HepG2 (cell line): ENCODE results near the gene FRMD4B. TPM values are rescaled to one million over a fixed set of nuclear protein-coding genes. Genes with fewer than 3 reads are reported as not detected.

Source experiments
- ATAC-seq: fragments of 200-7000 bp; cut with Tn5 transposase; 3 replicates; pipeline ENCODE4 v1.9.1; 2020; ENCODE audit warnings: mild to moderate bottlenecking, moderate library complexity
- BruUV-seq: library from RNA; stranded (reverse); fragments of 400-500 nt; replicated peaks from 2 replicates; lab custom pipeline; 2021; lab: Mats Ljungman, UMichigan
- CTCF ChIA-PET: fragments of 300-600 bp; formaldehyde crosslinking; extraction: SDS; loops from one replicate; lab custom pipeline; 2021; ENCODE audit warnings: low total read pairs, inconsistent platforms, low intra/inter-chr PET ratio; lab: Yijun Ruan, JAX
- POLR2A ChIA-PET: fragments of 350-600 bp; sonication (Branson Sonifier 250); formaldehyde crosslinking; loops from one replicate; lab custom pipeline; 2020; ENCODE audit warnings: antibody characterized with exemption, inconsistent platforms; lab: Yijun Ruan, JAX
- DNase-seq: peaks from one replicate; pipeline ENCODE4 v3.0.0-alpha.2; 2015; ENCODE audit warnings: low spot score
- FAIRE-seq: peaks from 3 replicates; lab custom pipeline; 2011; peaks lifted over from hg19 to GRCh38; lab: Jason Lieb, UNC
- H2AFZ ChIP-seq: one replicate; pipeline ENCODE4 v1.6.1; 2011; ENCODE audit warnings: low read length, inconsistent platforms
- H3K27ac ChIP-seq: fragments of 300-600 bp; 3 replicates; pipeline ENCODE4 v1.8.0; 2011; ENCODE audit warnings: mixed run types, mild to moderate bottlenecking, mixed read lengths, low read length, inconsistent platforms; ENCODE audit not compliant: insufficient read depth; ENCODE audit errors: extremely low read length
- H3K27me3 ChIP-seq, 2 experiments: fragments of 200-600 bp in 1 of 2; 2 replicates in 1 of 2; 3 replicates in 1 of 2; pipeline versions ENCODE4 v1.6.0 to v1.8.0; 2011; ENCODE audit warnings: low read length in 2 of 2, mild to moderate bottlenecking in 2 of 2, moderate library complexity in 2 of 2, inconsistent platforms in 1 of 2; ENCODE audit not compliant: insufficient read depth in 2 of 2, control insufficient read depth in 1 of 2
- H3K36me3 ChIP-seq, 2 experiments: fragments of 200-600 bp in 1 of 2; replicated peaks in 1 of 2; 2 replicates in 1 of 2; 3 replicates in 1 of 2; pipeline versions ENCODE4 v1.5.1 to v1.8.0; 2011; ENCODE audit warnings: low read length in 2 of 2, inconsistent platforms in 1 of 2; ENCODE audit not compliant: insufficient read depth in 2 of 2, control insufficient read depth in 1 of 2
- H3K4me1 ChIP-seq: 2 replicates; pipeline ENCODE4 v1.5.1; 2012; ENCODE audit warnings: low read length, inconsistent platforms; ENCODE audit not compliant: insufficient read depth
- H3K4me2 ChIP-seq: 2 replicates; pipeline ENCODE4 v1.6.0; 2011; ENCODE audit warnings: low read depth, low read length, inconsistent platforms
- H3K4me3 ChIP-seq, 3 experiments: fragments of 200-600 bp in 1 of 3; sonication (generic), shearing (Covaris generic) in 1 of 3; replicated peaks in 1 of 3; 2 replicates each; pipeline ENCODE4 v1.5.1; 2011 to 2016; ENCODE audit warnings: low read length in 3 of 3, inconsistent platforms in 2 of 3, low read depth in 2 of 3, mild to moderate bottlenecking in 2 of 3, control low read depth in 1 of 3, mixed read lengths in 1 of 3; ENCODE audit not compliant: insufficient read depth in 1 of 3
- H3K79me2 ChIP-seq: one replicate; pipeline ENCODE4 v1.6.1; 2011; ENCODE audit warnings: low read length, inconsistent platforms; ENCODE audit not compliant: insufficient read depth
- H3K9ac ChIP-seq: 2 replicates; pipeline ENCODE4 v1.6.0; 2011; ENCODE audit warnings: mild to moderate bottlenecking, low read depth, low read length, inconsistent platforms; ENCODE audit not compliant: insufficient read depth
- H3K9me3 ChIP-seq: 2 replicates; pipeline ENCODE4 v1.5.1; 2012; ENCODE audit warnings: mild to moderate bottlenecking, low read length
- H4K20me1 ChIP-seq: 2 replicates; pipeline ENCODE4 v1.6.0; 2011; ENCODE audit warnings: inconsistent platforms, mild to moderate bottlenecking, low read length, moderate library complexity; ENCODE audit not compliant: insufficient read depth
- ATF2 ChIP-seq: sonication (generic); formaldehyde crosslinking; IDR thresholded peaks from 2 replicates; pipeline ENCODE4 v1.4.0; 2020; ENCODE audit warnings: missing genetic modification reagents
- FOXA3 ChIP-seq: IDR thresholded peaks from 2 replicates; pipeline ENCODE4 v1.6.1; 2016; ENCODE audit warnings: missing genetic modification reagents, missing compliant biosample characterization
- IKZF5 ChIP-seq: IDR thresholded peaks from 2 replicates; pipeline ENCODE4 v1.6.1; 2018; ENCODE audit warnings: missing genetic modification reagents, mild to moderate bottlenecking, missing compliant biosample characterization
- IRX3 ChIP-seq: sonication (generic); formaldehyde crosslinking; IDR thresholded peaks from 2 replicates; pipeline ENCODE4 v1.8.1; 2023; ENCODE audit warnings: mild to moderate bottlenecking, low read depth, missing genetic modification reagents, borderline replicate concordance
- MAX ChIP-seq: IDR thresholded peaks from 2 replicates; pipeline ENCODE4 v1.6.1; 2012; ENCODE audit warnings: inconsistent platforms
- MED8 ChIP-seq: sonication (generic); formaldehyde crosslinking; IDR thresholded peaks from 2 replicates; pipeline ENCODE4 v1.8.1; 2023; ENCODE audit warnings: mild to moderate bottlenecking, missing genetic modification reagents; ENCODE audit not compliant: insufficient replicate concordance
- PHF5A ChIP-seq: IDR thresholded peaks from one replicate; pipeline ENCODE4 v1.6.1; 2018; ENCODE audit warnings: low read depth, missing genetic modification reagents; ENCODE audit not compliant: unreplicated experiment
- RXRA ChIP-seq: sonication (generic); formaldehyde crosslinking; IDR thresholded peaks from 2 replicates; pipeline ENCODE4 v1.5.1; 2020; ENCODE audit warnings: missing genetic modification reagents
- U2AF2 ChIP-seq: fragments of 200-400 bp; formaldehyde crosslinking; IDR thresholded peaks from 2 replicates; pipeline ENCODE4 v1.6.1; 2017; ENCODE audit warnings: low read depth, mild to moderate bottlenecking, low read length
- ZMAT3 ChIP-seq: sonication (generic); formaldehyde crosslinking; conservative IDR thresholded peaks from 2 replicates; pipeline ENCODE4 v1.7.0; 2021; ENCODE audit warnings: missing genetic modification reagents
- ZNF224 ChIP-seq: sonication (generic); formaldehyde crosslinking; IDR thresholded peaks from 2 replicates; pipeline ENCODE4 v1.5.0; 2020; ENCODE audit warnings: mild to moderate bottlenecking, missing genetic modification reagents
- ZNF30 ChIP-seq: sonication (generic); formaldehyde crosslinking; IDR thresholded peaks from 2 replicates; pipeline ENCODE4 v1.5.0; 2020; ENCODE audit warnings: mild to moderate bottlenecking, missing genetic modification reagents
- ZNF326 ChIP-seq: sonication (generic); formaldehyde crosslinking; IDR thresholded peaks from 2 replicates; pipeline ENCODE4 v1.4.0; 2020; ENCODE audit warnings: missing genetic modification reagents, borderline replicate concordance
- ZNF367 ChIP-seq: sonication (generic); formaldehyde crosslinking; IDR thresholded peaks from 2 replicates; pipeline ENCODE4 v1.4.0; 2020; ENCODE audit warnings: missing genetic modification reagents, borderline replicate concordance
- ZNF431 ChIP-seq: sonication (generic); formaldehyde crosslinking; IDR thresholded peaks from 2 replicates; pipeline ENCODE4 v1.9.0; 2022; ENCODE audit warnings: missing genetic modification reagents, low read depth, mild to moderate bottlenecking, borderline replicate concordance
- WGBS: methylation state at CpG from one replicate; pipeline ENCODE4 v1.1.6; 2017; ENCODE audit warnings: low lambda C conversion rate; 5-methylcytosine and 5-hydroxymethylcytosine counted together
- in situ Hi-C: cut with HindIII; loops from 2 replicates; pipeline ENCODE4 v1.10.0; 2017; ENCODE audit warnings: low pct_unique_long_range_greater_than_20kb; ENCODE audit not compliant: extremely low pct_ligation_motif_present
- intact Hi-C: fragments of 100-400 bp; cut with micrococcal nuclease; formaldehyde crosslinking; loops from one replicate; pipeline ENCODE4 v1.10.0; 2022; ENCODE audit not compliant: unreplicated experiment
- polyA plus RNA-seq, 8 experiments: library from polyadenylated mRNA; depleted of rRNA in 3 of 8; stranded (reverse) in 7 of 8; unstranded in 1 of 8; fragments of >200 nt; fragmentation: Illumina TruSeq in 4 of 8; extraction: Trizol in 4 of 8; gene quantifications; 2 replicates each; pipeline versions ENCODE4 v1.2.1 to v1.2.3, GENCODE V29; 2011 to 2016; ENCODE audit warnings: low read depth in 4 of 8, missing spikeins in 1 of 8, mixed read lengths in 1 of 8; ENCODE audit not compliant: insufficient read depth in 1 of 8
- total RNA-seq, 5 experiments: library from RNA; depleted of rRNA; stranded (reverse); fragments of >200 nt; fragmentation: Illumina TruSeq; extraction: Trizol; gene quantifications; 2 replicates each; pipeline ENCODE4 v1.2.3, GENCODE V29; 2016; ENCODE audit warnings: low read depth in 1 of 5

Gene FRMD4B
- total and polyA plus RNA-seq, 2 of the 13 experiments (the other 11 are each of a cell fraction or from before 2014, with no cell fraction given), result 3.0 to 3.3 TPM

DNA sequence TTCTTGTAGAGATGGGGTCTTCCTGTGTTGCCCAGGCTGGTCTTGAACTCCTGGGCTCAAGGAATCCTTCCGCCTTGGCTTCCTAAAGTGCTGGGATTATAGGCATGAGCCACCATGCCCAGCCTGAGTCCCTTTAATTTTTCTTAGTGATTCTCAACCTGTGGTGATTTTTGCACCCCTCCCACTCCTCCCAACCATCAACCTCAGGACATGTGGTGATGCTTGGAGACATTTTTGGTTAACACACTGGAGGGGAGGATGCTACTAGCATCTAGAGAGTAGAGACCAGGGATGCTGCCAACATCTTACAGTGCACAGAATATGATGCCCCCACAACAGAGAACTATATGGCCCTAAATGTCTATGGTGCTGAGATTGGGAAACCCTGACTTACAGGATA lies 180.5 kb downstream of the FRMD4B start:
- ATAC-seq (no peak), DNase-seq (no peak), FAIRE-seq (no peak)
- H3K27me3 ChIP-seq, result no peaks in the 10 kb centered on the region
- H3K79me2 ChIP-seq, result no peaks in the 10 kb centered on the region
- 90% methylated on average over 1 of the region's 1 CpG for WGBS
- TF ChIP-seq ATF2 (CRISPR knock-in tag), result no peak
- TF ChIP-seq U2AF2, result no peak
- no peak for TF ChIP-seq ZNF326 (CRISPR knock-in tag)
- no peak for TF ChIP-seq ZNF431
- TF ChIP-seq IRX3 (CRISPR knock-in tag), result no peak
- TF ChIP-seq RXRA, result no peak
- TF ChIP-seq MED8 (CRISPR knock-in tag), result no peak
- TF ChIP-seq ZMAT3, result no peak
- TF ChIP-seq ZNF30 (CRISPR knock-in tag), result no peak
- no peak for TF ChIP-seq ZNF367 (CRISPR knock-in tag)
- no peak for TF ChIP-seq MAX
- no peak for TF ChIP-seq ZNF224 (CRISPR knock-in tag)
- no peak for TF ChIP-seq PHF5A (CRISPR knock-in tag)
- no peak for TF ChIP-seq FOXA3 (CRISPR knock-in tag)
- no peak for TF ChIP-seq IKZF5 (CRISPR knock-in tag)
- H2AFZ ChIP-seq, result no peak overlapping the region
- peaks cover 18% of the 10 kb centered on the region for H3K4me1 ChIP-seq
- no peak overlapping the region for H3K9ac ChIP-seq
- CTCF ChIA-PET, result no interaction called here
- in situ Hi-C loops (no loop called here), intact Hi-C loops (no loop called here)
- H3K4me3 ChIP-seq, result no peak overlapping the region
- H3K9me3 ChIP-seq, result no peaks in the 10 kb centered on the region
- H3K36me3 ChIP-seq, result no peaks in the 10 kb centered on the region
- no TSS peak for BruUV-seq
- POLR2A ChIA-PET, result no interaction called here
- no peak overlapping the region for H3K4me2 ChIP-seq
- no peak overlapping the region for H3K27ac ChIP-seq
- H4K20me1 ChIP-seq, result no peaks in the 10 kb centered on the region
